ENCODE measurements around the gene PATE1.

PATE1 gene

GRCh38 chr11:125784678-125785077, 38.6 kb downstream of the PATE1 start:
- ChIA-PET CTCF (interaction anchor here (0.6 kb wide), 1 partner anchor 1000 kb away, joined by 5 read pairs; no protein-coding TSS in a partner anchor), POLR2A (ENCODE audit: low non-redundant PET) (no interaction called here)
- TF ChIP-seq CTCF (conservative IDR thresholded peaks at IDR 0.05; ENCODE audit: low read depth), result no peak

GRCh38 chr11:125787827-125788226, 41.7 kb downstream of the PATE1 start, which contains the start of gene PATE3:
TSS of gene PATE3 (plus strand) at chr11:125788127. CDS start at chr11:125788152, 25 bp downstream.
- POLR2A ChIA-PET (ENCODE audit: low non-redundant PET), result no interaction called here
- no peak within 1 kb of the TSS for H3K27ac ChIP-seq
- CTCF ChIA-PET, result no interaction called here
- TF ChIP-seq CTCF (conservative IDR thresholded peaks at IDR 0.05; ENCODE audit: low read depth), result no peak
- DNase-seq (ENCODE audit: low spot score), result no peak

More at GRCh38 chr11:125784678-125785077, 38.6 kb downstream of the PATE1 start:
- DNase-seq (ENCODE audit: low spot score), result no peak
- no peak overlapping the region for H3K27ac ChIP-seq

DNA sequence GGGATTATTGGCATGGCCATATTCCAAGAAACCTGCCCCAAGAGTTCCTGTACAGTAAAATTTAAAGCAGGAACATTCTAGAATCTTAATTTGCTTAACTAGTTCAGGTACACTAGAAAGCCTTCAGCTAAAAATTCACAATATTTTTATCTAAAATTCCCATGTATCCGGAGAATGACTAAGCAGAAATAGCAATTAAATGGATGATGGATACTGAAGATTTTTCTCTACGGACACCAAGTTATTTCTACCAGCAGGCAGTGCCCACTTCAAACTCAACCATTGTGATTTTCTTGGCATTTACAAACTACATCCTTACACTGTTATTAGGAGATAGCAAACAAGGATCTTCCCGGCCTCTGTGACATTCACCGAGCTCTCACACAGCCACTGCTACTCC, 44.7 kb downstream of the PATE1 start:
- no peak for TF ChIP-seq CTCF (conservative IDR thresholded peaks at IDR 0.05; ENCODE audit: low read depth)
- H3K27ac ChIP-seq, result no peak overlapping the region
- ChIA-PET CTCF (interaction anchor here (0.5 kb wide), 1 partner anchor 9 kb away, joined by 5 read pairs; no protein-coding TSS in a partner anchor), POLR2A (ENCODE audit: low non-redundant PET) (no interaction called here)
- no peak for DNase-seq (ENCODE audit: low spot score)

GRCh38 chr11:125797641-125798040, 51.6 kb downstream of the PATE1 start:
- H3K27ac ChIP-seq, result no peak overlapping the region
- TF ChIP-seq CTCF (conservative IDR thresholded peaks at IDR 0.05; ENCODE audit: low read depth), result no peak
- CTCF ChIA-PET, result no interaction called here
- no peak for DNase-seq (ENCODE audit: low spot score)
- POLR2A ChIA-PET (ENCODE audit: low non-redundant PET), result no interaction called here

Data from RWPE1 (cell line).